H1 (cell line): Measurements from ENCODE around the gene FBXO2. TPM values are rescaled to one million over a fixed set of nuclear protein-coding genes. Genes with fewer than 3 reads are reported as not detected.

Source experiments
- CTCF ChIP-seq, 3 experiments: IDR thresholded peaks; 1 replicate in 2 of 3; 2 replicates in 1 of 3; pipeline versions ENCODE4 v1.5.1 to v1.6.1; 2011; ENCODE audit warnings: low read length in 3 of 3, mild to moderate bottlenecking in 3 of 3, inconsistent platforms in 2 of 3, low read depth in 1 of 3, moderate library complexity in 1 of 3; ENCODE audit not compliant: insufficient read depth in 1 of 3; ENCODE audit errors: control extremely low read depth in 1 of 3
- EP300 ChIP-seq, 2 experiments: IDR thresholded peaks; 1 replicate in 1 of 2; 2 replicates in 1 of 2; pipeline ENCODE4 v1.6.1; 2011 to 2012; ENCODE audit warnings: low read depth in 2 of 2, low read length in 2 of 2, mild to moderate bottlenecking in 2 of 2, borderline replicate concordance in 1 of 2, inconsistent platforms in 1 of 2, moderate library complexity in 1 of 2
- GABPA ChIP-seq: IDR thresholded peaks from 2 replicates; pipeline ENCODE4 v1.6.1; 2011; ENCODE audit warnings: mild to moderate bottlenecking, low read length, moderate library complexity, borderline replicate concordance; ENCODE audit not compliant: insufficient read depth
- HDAC2 ChIP-seq, 2 experiments: fragments of 300-600 bp in 1 of 2; sonication (generic) in 1 of 2; IDR thresholded peaks; 2 replicates each; pipeline ENCODE4 v1.6.1; 2011 to 2012; ENCODE audit warnings: low read depth in 2 of 2, low read length in 2 of 2, mild to moderate bottlenecking in 2 of 2, moderate library complexity in 2 of 2, borderline replicate concordance in 1 of 2, inconsistent platforms in 1 of 2
- POLR2AphosphoS5 ChIP-seq: IDR thresholded peaks from 2 replicates; pipeline ENCODE4 v1.6.1; 2011; ENCODE audit warnings: low read depth, low read length
- polyA plus RNA-seq, 7 experiments: library from polyadenylated mRNA; depleted of rRNA in 3 of 7; stranded (reverse) in 5 of 7; unstranded in 2 of 7; fragments of >200 nt in 5 of 7; fragments of 200-250 nt in 2 of 7; gene quantifications; 1 replicate in 5 of 7; 2 replicates in 1 of 7; 4 replicates in 1 of 7; pipeline versions ENCODE4 v1.2.1 to v1.2.3, GENCODE V29; 2011 to 2013; ENCODE audit warnings: missing spikeins in 2 of 7, mixed read lengths in 2 of 7
- total RNA-seq: library from RNA; stranded (reverse); fragmentation: NEBNext Ultra II Directional; extraction: Animal tissue kit (Norgen Biotek cat#: 25700); gene quantifications from 2 replicates; pipeline ENCODE4 v1.2.1, GENCODE V29; 2021
- TF ChIP-seq, protein P1 (sequence below): IDR thresholded peaks from 2 replicates; pipeline ENCODE4 v1.6.1; 2011; ENCODE audit warnings: low read depth, mild to moderate bottlenecking, low read length; ENCODE audit not compliant: insufficient read depth

FBXO2 gene
- total and polyA plus RNA-seq, 2 of the 8 experiments (the other 6 are each of a cell fraction or from before 2014, with no cell fraction given), result 51.3 to 57.9 TPM

- TF ChIP-seq, protein P1, sequence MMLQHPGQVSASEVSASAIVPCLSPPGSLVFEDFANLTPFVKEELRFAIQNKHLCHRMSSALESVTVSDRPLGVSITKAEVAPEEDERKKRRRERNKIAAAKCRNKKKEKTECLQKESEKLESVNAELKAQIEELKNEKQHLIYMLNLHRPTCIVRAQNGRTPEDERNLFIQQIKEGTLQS, result no peak
- TF ChIP-seq HDAC2 (IDR thresholded peaks at IDR 0.05; ENCODE audit: borderline replicate concordance in 1 of 2, low read depth in 2 of 2, low read length in 2 of 2) (peak in 1 of 2 experiments; percentile 52; a peak in 1 of 4 replicates), CTCF (IDR thresholded peaks at IDR 0.05; ENCODE audit: control extremely low read depth in 1 of 3, insufficient read depth in 1 of 3, low read depth in 1 of 3, low read length in 3 of 3) (peak; percentile 24 to 52 (median 26); a peak in 3 of 4 replicates), EP300 (IDR thresholded peaks at IDR 0.05; ENCODE audit: borderline replicate concordance in 1 of 2, low read depth in 2 of 2, low read length in 2 of 2) (no peak), POLR2AphosphoS5 (no peak), GABPA (no peak)
Observed at GRCh38 chr1:11685210-11685752, 31.1 kb upstream of the FBXO2 start (continued).
